GM12864 (cell line): ENCODE data around the gene DICER1.

Experiments used
- DNase-seq: peaks from one replicate; pipeline ENCODE4 v3.0.0-alpha.2; 2011; ENCODE audit warnings: low read depth
- H3K4me3 ChIP-seq: 2 replicates; pipeline ENCODE4 v1.5.1; 2011; ENCODE audit warnings: mild to moderate bottlenecking, low read depth, low read length, control low read depth
- TF ChIP-seq, protein P1 (sequence below): IDR thresholded peaks from 2 replicates; pipeline ENCODE4 v1.5.1; 2011; ENCODE audit warnings: low read depth, mild to moderate bottlenecking, moderate library complexity, low read length, control low read depth, inconsistent platforms; ENCODE audit errors: missing control alignments

DICER1 gene

DNA sequence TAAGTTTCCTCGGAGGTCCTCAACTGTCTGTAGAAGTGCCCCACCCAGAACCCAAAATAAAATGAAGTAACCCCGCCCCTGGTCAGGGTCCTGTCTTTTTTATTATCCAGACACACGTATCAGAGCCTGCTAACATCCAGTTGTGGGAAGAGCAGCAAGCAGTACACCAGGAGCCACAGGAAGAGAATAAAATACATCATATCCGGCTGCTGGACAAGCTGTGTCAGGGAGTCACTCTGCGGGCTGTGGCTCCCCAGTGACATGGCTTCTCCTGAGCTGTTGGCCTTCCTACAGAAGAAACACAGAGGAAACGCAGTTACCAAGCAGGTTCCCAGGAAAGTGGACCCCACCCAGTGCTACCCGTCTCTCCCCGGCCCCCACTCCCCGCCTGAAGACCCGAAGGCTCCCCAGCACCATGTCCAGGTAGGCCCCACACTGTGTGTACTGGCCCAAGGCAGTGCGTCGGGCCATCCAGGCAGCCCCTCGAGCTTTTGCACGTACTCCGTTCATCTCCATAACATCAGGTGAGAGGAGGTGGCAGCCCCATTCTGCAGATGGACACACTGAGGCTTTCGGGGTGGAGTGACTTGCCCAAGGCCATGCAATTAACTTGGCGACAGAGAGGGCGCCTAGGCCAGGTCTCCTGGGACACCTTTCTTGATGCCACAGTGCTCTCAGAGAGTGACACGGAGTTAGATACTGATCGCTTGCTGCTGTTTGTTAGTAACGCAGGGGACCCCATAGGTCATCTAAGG is 34.3 kb upstream of the DICER1 start:
- DNase-seq, result no peak
- no peak overlapping the region for H3K4me3 ChIP-seq
- TF ChIP-seq, protein P1, sequence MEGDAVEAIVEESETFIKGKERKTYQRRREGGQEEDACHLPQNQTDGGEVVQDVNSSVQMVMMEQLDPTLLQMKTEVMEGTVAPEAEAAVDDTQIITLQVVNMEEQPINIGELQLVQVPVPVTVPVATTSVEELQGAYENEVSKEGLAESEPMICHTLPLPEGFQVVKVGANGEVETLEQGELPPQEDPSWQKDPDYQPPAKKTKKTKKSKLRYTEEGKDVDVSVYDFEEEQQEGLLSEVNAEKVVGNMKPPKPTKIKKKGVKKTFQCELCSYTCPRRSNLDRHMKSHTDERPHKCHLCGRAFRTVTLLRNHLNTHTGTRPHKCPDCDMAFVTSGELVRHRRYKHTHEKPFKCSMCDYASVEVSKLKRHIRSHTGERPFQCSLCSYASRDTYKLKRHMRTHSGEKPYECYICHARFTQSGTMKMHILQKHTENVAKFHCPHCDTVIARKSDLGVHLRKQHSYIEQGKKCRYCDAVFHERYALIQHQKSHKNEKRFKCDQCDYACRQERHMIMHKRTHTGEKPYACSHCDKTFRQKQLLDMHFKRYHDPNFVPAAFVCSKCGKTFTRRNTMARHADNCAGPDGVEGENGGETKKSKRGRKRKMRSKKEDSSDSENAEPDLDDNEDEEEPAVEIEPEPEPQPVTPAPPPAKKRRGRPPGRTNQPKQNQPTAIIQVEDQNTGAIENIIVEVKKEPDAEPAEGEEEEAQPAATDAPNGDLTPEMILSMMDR, result no peak

DNA sequence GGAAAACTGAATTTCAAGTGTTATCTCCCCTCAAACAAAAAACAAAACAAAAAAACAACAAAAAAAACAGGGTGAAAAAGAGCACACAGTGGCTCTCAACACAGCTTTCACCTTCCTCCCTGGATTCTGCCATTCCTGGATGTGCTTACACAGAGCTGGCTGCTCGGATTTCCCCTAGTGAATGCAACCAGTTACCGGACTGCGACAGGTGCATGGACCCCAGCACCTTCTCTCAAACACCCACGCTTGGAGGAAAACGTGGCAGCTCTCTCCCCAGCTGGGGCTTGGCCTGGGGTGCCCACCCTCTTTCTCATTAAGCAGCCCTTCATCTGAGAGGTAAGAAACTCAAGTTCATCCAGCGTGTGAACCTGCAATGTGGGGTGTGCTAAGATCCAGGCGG is 33.5 kb upstream of the DICER1 start:
- DNase-seq, result no peak
- TF ChIP-seq, protein P1, result no peak
- no peak overlapping the region for H3K4me3 ChIP-seq

GRCh38 chr14:95190346-95190840 is 33.1 kb upstream of the DICER1 start:
- TF ChIP-seq, protein P1, result no peak
- H3K4me3 ChIP-seq, result no peak overlapping the region
- DNase-seq, result no peak

- H3K4me3 ChIP-seq, result no peak overlapping the region
- TF ChIP-seq, protein P1, result no peak
- no peak for DNase-seq
Observed at GRCh38 chr14:95189367-95190132, 32.2 kb upstream of the DICER1 start.

DNA sequence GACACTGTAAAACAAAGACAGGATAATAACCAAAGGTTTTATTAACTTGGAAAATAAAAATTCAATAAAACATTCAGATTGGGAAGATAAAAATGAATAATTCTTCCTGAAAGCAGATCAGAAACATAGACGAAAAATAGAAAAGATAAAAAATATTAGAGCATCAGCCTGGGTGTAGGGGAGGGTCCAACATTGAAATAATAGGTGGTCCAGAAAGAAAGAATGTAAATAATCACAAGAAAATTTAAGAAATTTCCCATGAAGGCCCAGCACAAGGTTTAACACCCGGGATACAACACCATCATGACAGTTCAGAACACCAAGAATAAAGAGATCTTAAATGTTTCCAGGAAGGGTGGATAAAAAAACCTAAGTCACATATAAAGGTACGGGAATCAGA is 31.1 kb upstream of the DICER1 start:
- TF ChIP-seq, protein P1, result no peak
- DNase-seq, result no peak
- H3K4me3 ChIP-seq, result no peak overlapping the region

DNA sequence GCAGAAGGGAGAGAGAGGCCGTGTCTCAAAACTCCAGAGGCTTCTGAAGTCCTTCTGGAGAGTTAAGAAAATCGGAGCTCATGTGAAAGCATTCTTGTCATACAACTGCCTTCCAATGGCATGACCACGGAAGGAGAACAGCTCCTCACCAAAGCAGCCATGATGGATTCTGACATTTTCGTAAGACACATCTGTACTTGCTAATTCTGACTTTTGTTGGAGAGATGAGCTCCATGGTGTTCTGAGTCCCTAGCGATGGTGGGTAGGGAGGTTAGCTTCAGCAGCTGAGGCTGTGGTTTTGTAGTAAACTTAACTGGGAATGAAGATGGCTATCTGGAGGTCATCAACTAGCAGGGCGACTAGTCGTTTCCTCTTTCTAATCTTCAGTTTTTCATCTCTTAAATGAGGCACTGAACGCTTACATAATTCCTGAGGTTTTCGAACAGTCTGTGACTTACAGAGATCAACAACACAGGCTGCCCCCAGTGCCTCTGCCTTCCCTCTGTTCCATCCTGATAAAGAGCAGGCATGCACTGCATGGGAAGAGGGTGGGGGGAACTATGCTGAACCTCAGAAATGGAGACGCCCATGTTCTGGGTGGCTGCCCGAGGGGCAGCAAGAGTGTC is 28.6 kb upstream of the DICER1 start:
- TF ChIP-seq, protein P1, result no peak
- H3K4me3 ChIP-seq, result no peak overlapping the region
- no peak for DNase-seq
